Caco-2 (cell line): Measurements from ENCODE around the gene ABCA3. TPM values are rescaled to one million over a fixed set of nuclear protein-coding genes. Genes with fewer than 3 reads are reported as not detected.
A peak's percentile ranks its signal among the peaks of the same experiment; 100 is the strongest.

Experiments
- BruUV-seq: library from RNA; stranded (reverse); fragments of 400-500 nt; replicated peaks from 2 replicates; lab custom pipeline; 2021; lab: Mats Ljungman, UMichigan
- CTCF ChIA-PET: fragments of 300-600 bp; sonication (Branson Sonifier 250); formaldehyde crosslinking; loops from one replicate; lab custom pipeline; 2022; ENCODE audit warnings: antibody characterized with exemption; lab: Charles Lee
- POLR2A ChIA-PET: fragments of 300-600 bp; sonication (Branson Sonifier 250); formaldehyde crosslinking; loops from one replicate; lab custom pipeline; 2022; ENCODE audit warnings: antibody characterized with exemption; lab: Charles Lee
- DNase-seq, 2 experiments: peaks; one replicate each; pipeline versions ENCODE4 v3.0.0 to v3.0.0-alpha.2; 2020 to 2022
- H3K27me3 ChIP-seq: replicated peaks from 2 replicates; pipeline ENCODE4 v1.6.0; 2011; ENCODE audit warnings: low read length; ENCODE audit not compliant: control insufficient read depth, insufficient read depth
- H3K36me3 ChIP-seq: 2 replicates; pipeline ENCODE4 v1.5.1; 2011; ENCODE audit warnings: low read length; ENCODE audit not compliant: control insufficient read depth, insufficient read depth
- H3K4me1 ChIP-seq: fragments of 250-450 bp; sonication (Bioruptor Pico); 2 replicates; pipeline ENCODE4 v1.5.1; 2020; ENCODE audit warnings: mild to moderate bottlenecking
- H3K4me3 ChIP-seq: 2 replicates; pipeline ENCODE4 v1.5.1; 2011; ENCODE audit warnings: low read depth, mild to moderate bottlenecking, control low read depth, low read length
- H3K9me3 ChIP-seq: fragments of 250-450 bp; sonication (Bioruptor Pico); 2 replicates; pipeline ENCODE4 v1.5.1; 2020; ENCODE audit warnings: mild to moderate bottlenecking, moderate library complexity
- H3K27ac Mint-ChIP-seq: one replicate; pipeline ENCODE4 v1.8.0; 2022; ENCODE audit warnings: mixed read lengths; ENCODE audit not compliant: unreplicated experiment
- H3K27me3 Mint-ChIP-seq: one replicate; pipeline ENCODE4 v1.8.0; 2022; ENCODE audit warnings: mixed read lengths; ENCODE audit not compliant: insufficient read depth, unreplicated experiment
- H3K36me3 Mint-ChIP-seq: one replicate; pipeline ENCODE4 v1.8.0; 2022; ENCODE audit warnings: mild to moderate bottlenecking, mixed read lengths; ENCODE audit not compliant: insufficient read depth, unreplicated experiment
- H3K4me1 Mint-ChIP-seq: one replicate; pipeline ENCODE4 v1.8.0; 2022; ENCODE audit warnings: low read depth, mixed read lengths; ENCODE audit not compliant: unreplicated experiment
- H3K4me3 Mint-ChIP-seq: one replicate; pipeline ENCODE4 v1.8.0; 2022; ENCODE audit warnings: mild to moderate bottlenecking, moderate library complexity, mixed read lengths; ENCODE audit not compliant: unreplicated experiment
- H3K9me3 Mint-ChIP-seq: one replicate; pipeline ENCODE4 v1.8.0; 2022; ENCODE audit warnings: mixed read lengths; ENCODE audit not compliant: unreplicated experiment
- intact Hi-C: fragments of 100-400 bp; cut with micrococcal nuclease; formaldehyde crosslinking; loops from one replicate; pipeline ENCODE4 v1.10.0; 2022; ENCODE audit not compliant: unreplicated experiment
- total RNA-seq: library from RNA; stranded (reverse); gene quantifications from 2 replicates; pipeline ENCODE4 v1.2.3, GENCODE V29; 2022
- TF ChIP-seq, protein P1 (sequence below), 2 experiments: fragments of 200-600 bp in 1 of 2; IDR thresholded peaks; 1 replicate in 1 of 2; 2 replicates in 1 of 2; pipeline versions ENCODE4 v1.5.1 to v1.8.0; 2011 to 2022; ENCODE audit warnings: antibody characterized with exemption in 1 of 2, control low read depth in 1 of 2, inconsistent platforms in 1 of 2, low read depth in 1 of 2, low read length in 1 of 2, mild to moderate bottlenecking in 1 of 2, moderate library complexity in 1 of 2; ENCODE audit not compliant: insufficient read depth in 1 of 2, severe bottlenecking in 1 of 2, unreplicated experiment in 1 of 2

Gene ABCA3
- total RNA-seq, 1 experiment from 2014 or later: 16.1 TPM

DNA sequence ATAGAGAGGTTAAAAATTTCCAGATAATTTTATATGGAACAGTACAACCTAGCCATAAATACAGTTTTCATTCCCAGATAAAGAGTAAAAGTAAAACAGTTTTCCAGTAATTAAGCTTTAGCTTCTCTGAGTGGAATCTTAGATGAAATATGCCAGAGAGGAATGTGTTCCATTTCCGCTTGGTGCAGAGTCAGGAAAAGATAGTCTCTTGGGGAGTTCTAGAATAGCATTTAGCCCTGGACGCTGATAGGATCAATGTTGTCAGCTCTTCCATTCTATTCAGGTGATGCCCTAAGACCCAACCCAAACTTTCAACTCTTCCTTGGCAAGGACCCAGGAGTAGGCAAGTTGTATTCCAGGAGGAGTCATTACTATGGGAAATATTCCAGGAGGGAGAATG, 30.9 kb upstream of the ABCA3 start:
- TF ChIP-seq, protein P1, sequence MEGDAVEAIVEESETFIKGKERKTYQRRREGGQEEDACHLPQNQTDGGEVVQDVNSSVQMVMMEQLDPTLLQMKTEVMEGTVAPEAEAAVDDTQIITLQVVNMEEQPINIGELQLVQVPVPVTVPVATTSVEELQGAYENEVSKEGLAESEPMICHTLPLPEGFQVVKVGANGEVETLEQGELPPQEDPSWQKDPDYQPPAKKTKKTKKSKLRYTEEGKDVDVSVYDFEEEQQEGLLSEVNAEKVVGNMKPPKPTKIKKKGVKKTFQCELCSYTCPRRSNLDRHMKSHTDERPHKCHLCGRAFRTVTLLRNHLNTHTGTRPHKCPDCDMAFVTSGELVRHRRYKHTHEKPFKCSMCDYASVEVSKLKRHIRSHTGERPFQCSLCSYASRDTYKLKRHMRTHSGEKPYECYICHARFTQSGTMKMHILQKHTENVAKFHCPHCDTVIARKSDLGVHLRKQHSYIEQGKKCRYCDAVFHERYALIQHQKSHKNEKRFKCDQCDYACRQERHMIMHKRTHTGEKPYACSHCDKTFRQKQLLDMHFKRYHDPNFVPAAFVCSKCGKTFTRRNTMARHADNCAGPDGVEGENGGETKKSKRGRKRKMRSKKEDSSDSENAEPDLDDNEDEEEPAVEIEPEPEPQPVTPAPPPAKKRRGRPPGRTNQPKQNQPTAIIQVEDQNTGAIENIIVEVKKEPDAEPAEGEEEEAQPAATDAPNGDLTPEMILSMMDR (IDR thresholded peaks at IDR 0.05; ENCODE audit: insufficient read depth in 1 of 2, low read depth in 1 of 2, low read length in 1 of 2, severe bottlenecking in 1 of 2, unreplicated experiment in 1 of 2): no peak
- CTCF ChIA-PET: no interaction called here
- POLR2A ChIA-PET: no interaction called here
- no peaks in the 10 kb centered on the region for H3K27me3 Mint-ChIP-seq
- Histone ChIP-seq H3K36me3 (no peaks in the 10 kb centered on the region), H3K4me1 (no peaks in the 10 kb centered on the region), H3K9me3 (no peaks in the 10 kb centered on the region), H3K4me3 (no peak overlapping the region), H3K27me3 (no peaks in the 10 kb centered on the region)
- H3K36me3 Mint-ChIP-seq: peaks cover under 1% of the 10 kb centered on the region
- H3K9me3 Mint-ChIP-seq: no peaks in the 10 kb centered on the region
- no TSS peak for BruUV-seq
- H3K27ac Mint-ChIP-seq: no peak overlapping the region
- H3K4me3 Mint-ChIP-seq: no peak overlapping the region
- H3K4me1 Mint-ChIP-seq: no peaks in the 10 kb centered on the region
- intact Hi-C loops: no loop called here
- no peak for DNase-seq

DNA sequence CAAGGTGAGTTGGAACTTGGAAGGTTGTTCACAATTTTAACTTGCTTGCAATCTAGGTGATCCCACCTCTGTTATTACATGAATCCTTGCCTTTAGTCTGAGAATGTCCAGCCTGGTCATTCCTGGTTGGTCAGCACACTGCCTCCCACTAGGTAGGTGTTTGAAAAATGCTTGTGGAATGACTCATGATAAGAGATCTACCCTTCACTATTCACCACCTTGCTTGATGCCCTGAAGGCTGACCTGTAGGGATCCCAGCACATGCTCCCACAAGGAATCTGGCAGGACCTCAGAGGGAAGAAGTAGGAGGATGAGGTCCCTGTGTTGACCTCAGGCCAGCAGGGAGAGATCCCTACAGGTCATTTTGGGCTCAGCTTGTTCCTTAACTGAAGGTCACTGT, 30.2 kb upstream of the ABCA3 start:
- POLR2A ChIA-PET: no interaction called here
- Mint-ChIP-seq H3K4me3 (no peak overlapping the region), H3K9me3 (no peaks in the 10 kb centered on the region), H3K27me3 (no peaks in the 10 kb centered on the region), H3K27ac (no peak overlapping the region), H3K4me1 (no peaks in the 10 kb centered on the region), H3K36me3 (peaks cover 6% of the 10 kb centered on the region)
- Histone ChIP-seq H3K4me3 (no peak overlapping the region), H3K4me1 (no peaks in the 10 kb centered on the region), H3K9me3 (no peaks in the 10 kb centered on the region), H3K27me3 (no peaks in the 10 kb centered on the region), H3K36me3 (no peaks in the 10 kb centered on the region)
- peak in 1 of 2 experiments; percentile 38 for DNase-seq
- TF ChIP-seq, protein P1 (IDR thresholded peaks at IDR 0.05; ENCODE audit: insufficient read depth in 1 of 2, low read depth in 1 of 2, low read length in 1 of 2, severe bottlenecking in 1 of 2, unreplicated experiment in 1 of 2): no peak
- BruUV-seq: no TSS peak
- intact Hi-C loops: no loop called here
- CTCF ChIA-PET: no interaction called here

DNA sequence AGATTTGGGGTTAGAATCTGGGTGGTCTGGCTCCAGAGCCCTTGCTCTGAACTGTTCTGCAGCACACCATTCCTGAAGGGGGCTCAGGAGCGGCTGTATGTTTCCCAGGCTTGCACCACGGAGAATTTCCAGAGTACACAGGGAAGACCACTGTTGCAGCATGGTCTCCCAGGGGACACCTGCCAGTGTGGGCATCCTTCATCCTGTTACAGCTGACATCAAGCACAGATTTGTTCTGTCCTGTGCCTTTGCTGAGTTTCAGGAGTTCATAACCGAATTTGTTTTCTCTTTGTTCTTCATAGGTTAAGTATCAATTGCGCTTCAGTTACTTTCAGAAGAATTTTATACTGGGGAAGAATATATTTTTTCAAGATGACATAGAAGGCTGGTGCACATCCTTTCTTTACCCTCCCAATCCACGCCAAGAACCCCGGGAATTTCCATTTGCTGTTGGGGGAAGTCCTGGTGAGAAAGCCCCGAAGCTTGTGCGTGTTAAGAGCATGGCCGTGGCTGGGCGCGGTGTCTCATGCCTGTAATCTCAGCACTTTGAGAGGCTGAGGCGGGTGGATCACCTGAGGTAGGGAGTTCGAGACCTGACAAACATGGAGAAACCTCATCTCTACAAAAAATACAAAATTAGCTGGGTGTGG, 26.3 kb upstream of the ABCA3 start:
- ChIA-PET POLR2A (no interaction called here), CTCF (no interaction called here)
- no peak for DNase-seq
- Histone ChIP-seq H3K4me1 (no peaks in the 10 kb centered on the region), H3K27me3 (no peaks in the 10 kb centered on the region), H3K36me3 (no peaks in the 10 kb centered on the region), H3K9me3 (no peaks in the 10 kb centered on the region), H3K4me3 (no peak overlapping the region)
- BruUV-seq: no TSS peak
- H3K36me3 Mint-ChIP-seq: peaks cover 6% of the 10 kb centered on the region
- no peaks in the 10 kb centered on the region for H3K4me1 Mint-ChIP-seq
- H3K9me3 Mint-ChIP-seq: no peaks in the 10 kb centered on the region
- intact Hi-C loops: no loop called here
- H3K27ac Mint-ChIP-seq: no peak overlapping the region
- no peaks in the 10 kb centered on the region for H3K27me3 Mint-ChIP-seq
- no peak overlapping the region for H3K4me3 Mint-ChIP-seq
- TF ChIP-seq, protein P1 (IDR thresholded peaks at IDR 0.05; ENCODE audit: insufficient read depth in 1 of 2, low read depth in 1 of 2, low read length in 1 of 2, severe bottlenecking in 1 of 2, unreplicated experiment in 1 of 2): no peak
